GM12873 (cell line): ENCODE results near the gene SHB.

ENCODE experiments used
- CTCF ChIP-seq: IDR thresholded peaks from 2 replicates; pipeline ENCODE4 v1.5.1; 2012; ENCODE audit warnings: low read depth, mild to moderate bottlenecking, moderate library complexity, low read length, control low read depth; ENCODE audit not compliant: insufficient read depth; ENCODE audit errors: missing control alignments

The SHB gene

GRCh38 chr9:37947471-37947870, 121.6 kb downstream of the SHB start:
- no peak for TF ChIP-seq CTCF

DNA sequence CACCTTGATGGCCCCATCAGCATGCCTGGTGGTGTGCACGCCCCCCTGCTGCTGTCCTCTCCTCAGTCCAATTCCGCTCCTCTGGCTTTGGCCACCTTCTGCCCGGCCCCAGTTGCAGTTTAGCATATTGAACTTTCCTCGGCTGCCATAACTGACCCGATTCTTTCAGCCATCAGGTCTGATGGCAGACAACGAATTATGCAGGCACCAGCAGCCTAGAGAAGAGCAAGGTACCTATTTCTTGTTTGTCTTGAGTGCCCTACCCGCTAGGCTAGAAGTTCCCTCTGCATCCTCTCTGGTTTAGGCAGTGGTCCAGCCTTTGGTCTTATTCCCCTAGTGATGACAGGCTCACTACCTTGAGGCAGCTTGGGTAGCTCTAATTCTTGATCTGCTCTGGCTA, 122.1 kb downstream of the SHB start:
- TF ChIP-seq CTCF, result no peak

DNA sequence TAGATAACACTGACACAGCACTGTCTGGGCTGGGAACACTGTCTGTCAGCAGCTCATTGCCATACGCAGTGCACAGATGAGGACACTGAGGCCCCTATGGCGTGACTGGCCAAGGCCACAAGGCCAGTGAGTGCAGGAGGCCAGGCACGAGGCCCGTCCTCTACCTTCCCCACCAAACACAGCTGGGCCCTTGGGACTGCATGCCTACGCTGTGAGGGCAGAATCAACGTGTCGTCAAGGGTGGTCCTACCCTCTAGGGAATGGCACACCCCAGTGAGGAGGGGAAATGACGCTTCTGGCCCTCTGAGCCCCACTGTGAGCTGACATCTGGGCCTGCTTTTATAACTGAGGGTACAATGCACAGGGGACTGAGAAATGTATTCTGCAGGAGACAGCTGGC, 123.0 kb downstream of the SHB start:
- TF ChIP-seq CTCF, result no peak

- no peak for TF ChIP-seq CTCF
These were observed 124.2 kb downstream of the SHB start for GRCh38 chr9:37944671-37945481.

DNA sequence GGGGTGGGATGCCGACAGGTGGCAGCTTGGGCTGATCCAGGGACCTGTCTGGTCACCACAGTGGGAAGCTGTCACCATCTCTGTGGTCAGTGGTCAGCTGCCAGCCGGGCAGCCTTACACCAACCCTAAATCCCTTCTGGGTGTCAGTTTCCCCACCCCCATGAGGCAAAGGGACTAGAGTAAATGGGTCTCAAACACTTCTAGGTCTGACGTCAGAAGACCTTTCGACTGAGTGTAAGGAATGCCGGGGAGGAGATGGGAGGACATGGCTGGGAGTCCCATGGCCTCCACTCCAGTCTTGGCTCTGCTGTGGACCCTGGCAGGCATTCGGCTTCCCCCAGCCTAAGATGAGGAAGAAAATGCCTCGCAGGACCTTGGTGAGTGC, 124.8 kb downstream of the SHB start:
- no peak for TF ChIP-seq CTCF

DNA sequence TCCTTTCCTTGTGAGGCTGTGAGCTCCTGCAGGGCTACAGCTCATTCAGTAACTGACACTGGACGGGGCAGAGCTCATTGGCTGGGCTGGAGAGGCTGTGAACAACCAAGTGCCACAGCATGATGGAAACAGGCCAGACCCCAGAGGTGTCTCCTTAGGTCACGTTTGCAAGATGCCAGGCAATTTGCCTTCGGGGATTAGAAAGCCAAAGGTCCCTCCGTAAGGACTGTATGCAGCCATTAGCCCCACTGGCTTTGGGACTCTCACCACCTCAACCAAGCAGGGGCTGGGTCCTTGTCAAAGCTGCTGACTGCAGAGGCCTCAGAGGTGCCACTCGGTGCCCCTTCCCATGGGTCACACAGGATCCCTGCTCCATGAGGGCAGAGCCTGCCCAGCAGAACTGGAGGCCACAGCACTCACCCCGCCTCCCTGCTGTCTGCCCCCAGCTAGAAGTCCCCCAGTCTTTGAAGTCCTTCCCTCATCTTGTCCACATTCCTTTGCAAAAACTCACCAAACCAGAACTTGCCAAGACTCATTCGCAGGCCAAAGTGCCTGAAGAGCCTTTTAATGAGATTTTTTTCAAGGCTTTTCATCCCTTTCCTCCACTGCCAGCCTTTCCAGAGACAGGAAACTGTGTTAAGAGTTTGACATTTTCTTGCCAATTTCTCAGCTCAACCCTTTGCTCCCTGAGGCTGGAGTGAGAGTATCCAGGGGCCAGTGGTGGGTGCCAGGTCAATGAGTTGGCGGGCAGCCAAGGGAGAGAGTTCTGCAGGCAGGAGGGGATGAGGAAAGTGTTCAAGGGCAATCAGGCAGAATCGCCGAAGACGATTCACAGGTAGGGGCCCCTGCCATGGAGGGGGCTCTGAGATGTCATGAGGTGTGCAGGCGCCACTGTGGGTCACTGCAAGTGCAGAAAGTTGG, 125.4 kb downstream of the SHB start:
- TF ChIP-seq CTCF, result no peak
